OCI-LY7 (cell line): ENCODE results near the gene VEZF1. TPM values are rescaled to one million over a fixed set of nuclear protein-coding genes. Genes with fewer than 3 reads are reported as not detected.

Experiments used
- BruUV-seq: library from RNA; stranded (reverse); fragments of 400-500 nt; replicated peaks from 2 replicates; lab custom pipeline; 2021; lab: Mats Ljungman, UMichigan
- CTCF ChIA-PET: fragments of 300-600 bp; sonication (Branson Sonifier 250); formaldehyde crosslinking; loops from one replicate; lab custom pipeline; 2022; ENCODE audit warnings: antibody characterized with exemption; ENCODE audit not compliant: unreplicated experiment; lab: Charles Lee
- POLR2A ChIA-PET: fragments of 300-600 bp; sonication (Branson Sonifier 250); formaldehyde crosslinking; loops from one replicate; lab custom pipeline; 2022; ENCODE audit warnings: antibody characterized with exemption; lab: Charles Lee
- DNase-seq: peaks from one replicate; pipeline ENCODE4 v3.0.0-alpha.2; 2015; ENCODE audit warnings: low spot score
- H2AFZ ChIP-seq: fragments of 200-600 bp; sonication (generic), shearing (Covaris generic); 2 replicates; pipeline ENCODE4 v1.6.1; 2014; ENCODE audit warnings: mild to moderate bottlenecking, antibody characterized with exemption, low read length, moderate library complexity
- H3K27ac ChIP-seq: fragments of 200-600 bp; sonication (generic); 2 replicates; pipeline ENCODE4 v1.5.1; 2014; ENCODE audit warnings: mixed run types, low read depth, mild to moderate bottlenecking, moderate library complexity, low read length, inconsistent platforms; ENCODE audit not compliant: poor library complexity, severe bottlenecking
- H3K36me3 ChIP-seq: fragments of 200-600 bp; sonication (generic); 2 replicates; pipeline ENCODE4 v1.6.1; 2014; ENCODE audit warnings: mild to moderate bottlenecking, antibody characterized with exemption, low read length, moderate library complexity, mixed read lengths; ENCODE audit not compliant: insufficient read depth
- H3K4me1 ChIP-seq: fragments of 200-600 bp; sonication (generic); 2 replicates; pipeline ENCODE4 v1.5.1; 2014; ENCODE audit warnings: mild to moderate bottlenecking, low read length; ENCODE audit not compliant: insufficient read depth, poor library complexity, severe bottlenecking
- H3K4me2 ChIP-seq: fragments of 200-600 bp; sonication (generic); 2 replicates; pipeline ENCODE4 v1.6.1; 2014; ENCODE audit warnings: mild to moderate bottlenecking, low read length
- H3K4me3 ChIP-seq: fragments of 200-600 bp; sonication (generic); 2 replicates; pipeline ENCODE4 v1.5.1; 2014; ENCODE audit warnings: mild to moderate bottlenecking, low read depth, low read length; ENCODE audit not compliant: poor library complexity, severe bottlenecking
- H3K79me2 ChIP-seq: fragments of 200-600 bp; sonication (generic); 2 replicates; pipeline ENCODE4 v1.6.1; 2016; ENCODE audit warnings: low read depth, mild to moderate bottlenecking, low read length, moderate library complexity, mixed read lengths; ENCODE audit not compliant: insufficient read depth
- H3K9me2 ChIP-seq: fragments of 200-600 bp; sonication (generic); 2 replicates; pipeline ENCODE4 v1.6.1; 2016; ENCODE audit warnings: mild to moderate bottlenecking, low read length, mixed read lengths; ENCODE audit not compliant: insufficient read depth
- H3K9me3 ChIP-seq: fragments of 200-600 bp; sonication (generic); 2 replicates; pipeline ENCODE4 v1.6.1; 2014; ENCODE audit warnings: mild to moderate bottlenecking, mixed run types, low read length, mixed read lengths
- H4K20me1 ChIP-seq: fragments of 200-600 bp; sonication (generic); 2 replicates; pipeline ENCODE4 v1.6.1; 2014; ENCODE audit warnings: mild to moderate bottlenecking, antibody characterized with exemption, low read length, moderate library complexity, mixed read lengths; ENCODE audit not compliant: insufficient read depth
- CTCF ChIP-seq: fragments of 200-600 bp; sonication (generic); conservative IDR thresholded peaks from 2 replicates; pipeline ENCODE4 v1.5.1; 2014; ENCODE audit warnings: mild to moderate bottlenecking, antibody characterized with exemption, low read length, moderate library complexity, mixed read lengths
- EZH2phosphoT487 ChIP-seq: fragments of 200-600 bp; sonication (generic); IDR thresholded peaks from 2 replicates; pipeline ENCODE4 v1.6.1; 2018; ENCODE audit warnings: low read depth, borderline replicate concordance, mild to moderate bottlenecking, mixed run types, antibody characterized with exemption, low read length, moderate library complexity, mixed read lengths
- intact Hi-C: fragments of 100-400 bp; cut with micrococcal nuclease; formaldehyde crosslinking; loops from one replicate; pipeline ENCODE4 v1.10.0; 2022; ENCODE audit not compliant: unreplicated experiment
- total RNA-seq, 2 experiments: library from RNA; depleted of rRNA in 1 of 2; stranded (reverse); fragments of >200 nt in 1 of 2; shearing (Covaris generic) in 1 of 2; gene quantifications; 2 replicates each; pipeline ENCODE4 v1.2.3, GENCODE V29; 2014 to 2022

Gene VEZF1
- total RNA-seq, 2 experiments from 2014 or later, result 22.6 to 35.4 TPM

- peak overlapping the region; percentile 55 for H3K4me3 ChIP-seq
These were observed 40.7 kb downstream of the VEZF1 start for GRCh38 chr17:57947369-57947768.

GRCh38 chr17:57946798-57947358, 41.2 kb downstream of the VEZF1 start:
- no peaks in the 10 kb centered on the region for H3K9me2 ChIP-seq
- no peaks in the 10 kb centered on the region for H3K79me2 ChIP-seq
- no peaks in the 10 kb centered on the region for H4K20me1 ChIP-seq
- no peaks in the 10 kb centered on the region for H3K36me3 ChIP-seq
- ChIA-PET POLR2A (interaction anchor here (0.6 to 1.7 kb wide), 9 partner anchors 9 to 334 kb away, joined by 3 to 8 read pairs (median 5); no protein-coding TSS in a partner anchor), CTCF (interaction anchor here (0.7 kb wide), 1 partner anchor 55 kb away, joined by 3 read pairs; no protein-coding TSS in a partner anchor)
- no peak for TF ChIP-seq CTCF
- peak; percentile 69 for DNase-seq
- H3K4me2 ChIP-seq, result peak overlapping the region; percentile 73
- BruUV-seq, result no TSS peak
- peak overlapping the region; percentile 55 for H3K4me3 ChIP-seq
- intact Hi-C loops, result no loop called here
- H3K27ac ChIP-seq, result no peak overlapping the region
- peaks cover 42% of the 10 kb centered on the region for H3K4me1 ChIP-seq
- H3K9me3 ChIP-seq, result no peaks in the 10 kb centered on the region
- H2AFZ ChIP-seq, result peak overlapping the region; percentile 3; the same call in 1 of the 2 replicates

More at GRCh38 chr17:57947369-57947768, 40.7 kb downstream of the VEZF1 start:
- Histone ChIP-seq H3K79me2 (no peaks in the 10 kb centered on the region), H3K4me2 (peak overlapping the region; percentile 73), H3K36me3 (no peaks in the 10 kb centered on the region), H4K20me1 (no peaks in the 10 kb centered on the region), H3K27ac (no peak overlapping the region), H3K4me1 (peaks cover 41% of the 10 kb centered on the region), H3K9me3 (no peaks in the 10 kb centered on the region), H2AFZ (peak overlapping the region; percentile 3; the same call in 1 of the 2 replicates), H3K9me2 (no peaks in the 10 kb centered on the region)
- no peak for DNase-seq
- TF ChIP-seq CTCF (no peak), EZH2phosphoT487 (no peak)
- ChIA-PET CTCF (interaction anchor here (0.7 kb wide), 1 partner anchor 8 kb away, joined by 4 read pairs; no protein-coding TSS in a partner anchor), POLR2A (interaction anchor here (0.6 to 1.7 kb wide), 9 partner anchors 8 to 334 kb away, joined by 3 to 8 read pairs (median 4); no protein-coding TSS in a partner anchor)
- intact Hi-C loops, result no loop called here
- BruUV-seq, result no TSS peak
